CD4-positive, alpha-beta T cell treated with Interleukin-10 for 1 hour (primary cell): Measurements from ENCODE around the gene ADARB2.

Experiments
- DNase-seq: peaks from one replicate; pipeline ENCODE4 v3.0.0-alpha.2; 2020

Gene ADARB2

DNA sequence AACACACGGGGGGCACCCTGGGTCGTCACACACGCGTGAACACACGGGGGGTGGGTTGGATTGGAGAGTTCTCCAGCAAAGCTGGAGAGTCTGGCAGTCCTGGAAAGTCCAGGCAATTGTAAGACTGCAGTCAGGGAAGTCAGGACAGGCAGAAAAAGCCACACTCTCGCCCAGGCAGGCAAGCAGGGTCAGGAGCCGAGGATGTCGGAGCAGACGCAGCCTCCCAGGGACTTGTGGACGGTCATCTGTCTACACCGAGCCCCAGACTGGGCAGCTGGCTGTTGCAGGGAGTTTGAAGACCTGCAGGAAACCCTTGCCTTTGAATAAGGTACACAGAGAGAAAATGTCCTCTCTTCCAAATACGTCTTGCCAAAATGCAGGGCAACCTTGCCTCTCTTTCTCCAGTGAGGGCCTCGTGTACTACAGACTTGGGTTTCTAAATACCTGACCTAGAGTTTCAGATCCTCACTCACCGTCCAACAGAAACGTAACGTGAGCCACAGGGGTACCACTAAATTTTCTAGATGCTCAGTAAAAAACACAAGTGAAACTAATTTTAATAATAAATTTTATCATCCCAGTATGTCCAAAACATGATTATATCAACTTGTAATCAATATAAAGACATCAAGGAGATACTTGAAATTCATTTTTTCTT lies 176.7 kb downstream of the ADARB2 start:
- no peak for DNase-seq

DNA sequence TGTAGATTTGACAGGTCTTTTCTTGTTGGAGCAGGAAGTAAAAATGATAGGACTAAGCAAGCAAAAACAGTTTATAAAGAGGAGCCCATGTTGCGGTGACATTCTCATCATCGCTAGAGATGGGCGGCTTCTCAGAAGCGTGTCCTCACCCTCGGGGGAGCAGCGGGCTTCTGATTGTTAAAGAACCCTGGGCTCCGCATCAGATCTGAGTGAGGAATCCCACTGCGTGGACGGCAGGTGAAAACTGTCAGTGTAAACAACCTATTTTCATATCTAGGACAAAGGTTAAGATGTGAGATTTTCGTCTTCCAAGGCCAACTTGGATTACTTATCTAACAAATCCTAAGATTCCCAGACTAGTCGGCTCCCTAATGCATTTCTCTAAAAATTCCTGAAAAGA lies 177.6 kb downstream of the ADARB2 start:
- no peak for DNase-seq

DNA sequence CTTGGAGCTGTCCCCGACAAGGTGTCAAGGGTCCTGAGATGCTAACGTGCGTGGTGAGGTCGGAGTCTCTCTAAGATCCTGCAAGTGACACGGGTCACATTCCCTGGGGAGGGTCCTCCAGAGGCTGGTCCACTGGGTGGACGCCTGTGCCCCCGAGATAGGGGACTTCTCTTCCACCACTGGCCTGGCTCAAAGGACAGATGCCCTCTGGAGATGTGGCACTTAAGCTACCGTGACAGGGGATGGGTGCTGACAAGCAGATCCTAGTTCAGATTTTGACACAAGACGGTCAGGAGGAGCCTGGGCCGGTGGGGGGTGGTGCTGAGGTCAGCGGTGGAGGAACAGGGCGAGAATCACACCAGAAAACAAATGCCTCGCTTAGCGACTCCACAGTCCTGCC lies 178.0 kb downstream of the ADARB2 start:
- no peak for DNase-seq

DNA sequence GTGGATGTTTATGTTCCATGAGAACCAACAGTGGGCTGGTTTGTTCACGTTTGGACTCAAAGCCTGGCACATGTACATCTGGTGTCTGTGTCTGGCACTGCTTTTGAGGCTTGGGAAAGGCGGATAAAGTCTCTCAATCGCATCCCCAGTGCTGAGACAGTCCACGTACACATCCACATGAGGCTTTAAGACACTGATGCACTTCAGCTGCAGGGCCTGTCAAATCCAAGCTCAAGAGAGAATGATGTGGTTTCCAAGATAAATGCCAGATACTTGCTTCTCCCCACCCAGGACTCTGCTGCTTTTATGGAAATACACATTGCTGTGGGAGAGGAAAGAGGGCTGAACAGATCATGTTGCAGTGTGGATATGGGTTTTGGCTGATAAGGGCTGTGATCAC lies 178.4 kb downstream of the ADARB2 start:
- DNase-seq, result no peak

DNA sequence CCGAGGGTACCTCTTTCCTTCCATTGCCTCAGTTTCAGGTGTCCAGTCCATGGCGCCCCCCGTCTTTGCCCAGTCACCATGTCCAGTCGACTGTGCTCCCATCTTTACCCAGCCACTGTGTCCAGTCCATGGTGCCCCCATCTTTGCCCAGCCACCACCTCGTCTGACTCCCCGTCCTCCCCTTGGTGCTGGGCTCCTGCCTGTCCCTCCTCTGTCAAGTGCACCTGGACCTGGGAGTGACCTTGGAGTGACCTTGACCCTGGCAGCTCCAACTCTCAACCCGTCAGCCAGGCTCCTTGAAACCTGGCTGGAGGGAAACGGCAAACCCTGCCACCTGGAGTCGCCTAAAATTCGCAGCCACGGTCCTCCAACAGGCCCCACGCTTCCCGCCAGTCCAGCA lies 180.2 kb downstream of the ADARB2 start:
- no peak for DNase-seq

DNA sequence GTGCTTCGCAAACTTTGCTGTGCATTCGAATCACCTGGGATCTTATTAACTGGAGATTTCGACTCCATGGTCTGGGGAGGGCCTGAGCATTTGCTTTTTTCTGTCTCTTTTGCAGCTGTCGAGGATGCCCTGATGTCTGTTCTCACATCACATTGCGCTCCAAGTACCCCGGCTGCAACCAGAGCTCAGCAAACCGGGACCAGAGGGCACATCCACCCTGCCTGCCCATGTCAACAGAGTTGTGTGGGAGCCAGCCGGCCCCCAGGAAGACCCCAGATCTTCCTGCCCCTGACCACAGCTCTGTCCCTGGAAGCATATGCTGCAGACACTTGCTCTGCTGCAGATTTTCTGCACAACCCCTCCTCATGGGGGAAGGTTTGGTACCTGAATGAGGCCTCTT lies 180.8 kb downstream of the ADARB2 start:
- no peak for DNase-seq

DNA sequence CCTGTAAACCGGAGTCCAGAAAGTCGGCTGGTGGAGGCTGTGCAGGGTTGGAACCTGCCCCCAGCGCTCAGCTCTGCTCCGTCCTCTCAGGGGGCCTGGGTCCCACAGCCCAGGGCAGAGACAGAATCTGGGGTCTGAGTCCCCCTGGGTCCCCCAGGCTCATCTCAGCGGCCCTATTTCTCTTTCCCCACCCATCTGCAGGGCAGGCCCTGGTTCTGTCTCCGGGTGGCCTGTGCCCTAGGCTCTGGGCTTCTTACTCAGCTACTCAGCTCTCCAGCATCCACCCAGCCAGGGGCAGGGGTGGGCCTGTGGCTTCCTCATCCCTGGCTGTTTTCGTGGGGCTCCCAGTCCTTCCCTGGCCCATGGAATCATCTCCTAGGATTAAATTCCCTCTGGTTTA lies 183.4 kb downstream of the ADARB2 start:
- DNase-seq, result no peak

DNA sequence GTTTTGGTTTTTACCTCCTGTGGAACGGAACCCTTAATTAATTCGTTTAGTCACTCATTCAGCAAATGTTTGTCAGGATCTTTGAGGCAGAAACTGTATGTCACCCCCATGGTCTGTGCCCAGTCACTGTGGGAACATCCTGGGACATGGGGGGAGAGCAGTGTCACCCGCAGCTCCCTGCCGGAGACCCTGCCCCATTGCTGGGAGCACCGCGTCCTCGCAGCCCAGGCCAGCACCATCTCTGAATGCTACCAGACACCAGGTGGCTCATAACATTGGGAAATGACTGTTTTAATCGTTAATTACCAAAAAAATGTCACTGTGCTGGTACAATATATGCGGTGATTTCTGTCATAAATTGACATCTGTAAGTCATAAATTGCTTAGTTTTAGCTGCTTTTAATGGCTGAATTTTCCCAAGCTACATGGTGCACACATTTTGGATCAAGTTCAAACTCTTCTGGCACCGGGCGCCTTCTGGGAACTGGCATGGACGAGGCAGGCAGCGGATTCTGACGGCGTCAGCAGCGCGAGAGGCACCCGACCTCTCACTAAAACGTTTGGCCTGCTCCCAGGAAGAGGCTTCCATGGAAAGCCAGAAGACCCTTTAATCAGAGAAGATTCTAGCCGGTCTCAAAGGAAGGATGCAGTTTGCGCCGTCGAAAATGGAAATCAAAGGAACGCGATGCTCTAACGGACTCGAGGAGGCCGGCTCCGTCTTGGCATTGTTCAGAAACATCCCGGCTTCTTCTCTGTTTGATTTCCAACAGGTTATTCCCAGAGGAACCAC lies 184.2 kb downstream of the ADARB2 start:
- DNase-seq, result no peak

DNA sequence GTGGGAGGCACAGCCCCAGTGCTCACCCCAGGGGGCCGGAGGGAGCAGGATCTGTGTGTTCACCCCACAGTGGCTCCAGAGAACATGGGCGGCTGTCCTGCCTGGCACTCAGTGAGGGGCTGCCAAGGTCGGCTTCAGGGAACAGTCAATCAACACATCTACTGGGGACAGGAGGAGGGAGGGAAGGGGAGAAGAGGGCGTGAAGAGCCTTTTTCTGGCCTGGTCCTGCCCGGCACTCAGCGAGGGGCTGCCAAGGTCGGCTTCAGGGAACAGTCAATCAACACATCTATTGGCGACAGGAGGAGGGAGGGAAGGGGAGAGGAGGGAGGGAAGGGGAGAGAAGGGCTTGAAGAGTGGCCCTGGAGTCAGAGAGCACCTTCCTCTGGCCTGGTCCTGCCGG lies 184.9 kb downstream of the ADARB2 start:
- DNase-seq, result no peak

DNA sequence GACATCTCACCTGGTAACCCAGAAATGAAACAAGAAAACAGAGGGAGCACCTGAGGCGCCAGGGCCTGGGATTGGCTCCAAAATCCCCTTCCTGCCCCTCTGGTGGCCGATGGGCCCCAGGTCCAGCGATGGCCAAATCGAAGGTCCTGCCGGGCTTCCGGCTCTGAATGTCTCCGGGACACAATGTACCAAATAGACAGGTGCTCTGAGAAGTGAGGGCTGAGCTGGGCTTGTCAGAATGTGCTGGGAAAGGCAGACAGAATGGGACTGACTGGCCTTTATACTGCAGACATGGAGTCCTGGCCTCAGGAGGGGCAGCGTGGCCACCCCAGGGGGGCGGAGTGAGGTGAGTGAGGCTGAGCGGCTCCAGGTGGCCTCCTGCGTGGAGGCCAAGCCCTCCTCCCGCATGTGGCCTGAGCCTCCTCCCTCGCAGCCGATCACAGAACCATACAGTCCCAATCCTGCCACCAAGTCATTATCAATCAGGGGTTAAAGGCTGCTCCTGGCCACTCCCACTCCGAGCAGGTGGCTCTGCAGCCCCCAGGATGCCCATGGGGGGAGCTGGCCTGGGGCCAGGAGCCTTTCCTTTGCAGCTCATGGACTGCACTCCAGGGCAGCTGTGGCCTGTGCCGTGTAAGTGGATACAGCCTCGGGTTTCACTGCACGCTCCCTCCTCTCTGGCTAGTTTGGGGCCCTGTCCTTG lies 185.5 kb downstream of the ADARB2 start:
- no peak for DNase-seq

DNA sequence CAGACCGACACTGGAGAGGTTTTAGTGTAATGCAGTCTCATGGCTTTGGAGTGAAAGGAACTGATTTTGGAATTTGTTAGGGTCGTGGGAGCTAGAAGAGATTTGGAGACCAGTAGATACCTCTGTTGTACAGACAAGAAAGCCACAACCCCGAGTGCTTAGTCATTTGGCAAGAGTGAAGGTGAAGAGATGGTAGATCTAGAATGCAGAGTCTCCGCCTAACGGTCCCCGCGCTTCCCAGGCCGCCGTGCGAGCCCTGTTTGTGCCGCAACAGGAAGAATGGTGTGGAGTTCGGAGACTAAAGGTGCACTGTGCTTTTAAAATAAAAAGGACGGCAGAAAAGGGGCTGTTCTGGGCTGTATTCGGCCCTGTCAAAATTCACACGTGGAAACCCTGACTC lies 186.7 kb downstream of the ADARB2 start:
- no peak for DNase-seq

DNA sequence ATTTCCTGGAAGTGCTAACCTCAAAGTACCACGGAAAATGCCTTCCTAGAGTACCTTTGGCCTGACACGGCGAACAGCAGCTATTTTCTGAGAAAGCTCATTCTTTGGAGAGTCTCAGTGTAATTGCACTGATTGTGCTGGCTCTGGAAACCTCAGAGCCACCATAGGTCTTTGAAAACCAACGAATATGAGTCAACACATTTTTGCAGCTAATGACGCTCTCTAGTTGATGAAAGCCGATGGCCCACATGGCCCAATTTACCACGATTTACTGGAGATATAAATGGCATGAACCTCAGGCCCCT lies 187.1 kb downstream of the ADARB2 start:
- no peak for DNase-seq

DNA sequence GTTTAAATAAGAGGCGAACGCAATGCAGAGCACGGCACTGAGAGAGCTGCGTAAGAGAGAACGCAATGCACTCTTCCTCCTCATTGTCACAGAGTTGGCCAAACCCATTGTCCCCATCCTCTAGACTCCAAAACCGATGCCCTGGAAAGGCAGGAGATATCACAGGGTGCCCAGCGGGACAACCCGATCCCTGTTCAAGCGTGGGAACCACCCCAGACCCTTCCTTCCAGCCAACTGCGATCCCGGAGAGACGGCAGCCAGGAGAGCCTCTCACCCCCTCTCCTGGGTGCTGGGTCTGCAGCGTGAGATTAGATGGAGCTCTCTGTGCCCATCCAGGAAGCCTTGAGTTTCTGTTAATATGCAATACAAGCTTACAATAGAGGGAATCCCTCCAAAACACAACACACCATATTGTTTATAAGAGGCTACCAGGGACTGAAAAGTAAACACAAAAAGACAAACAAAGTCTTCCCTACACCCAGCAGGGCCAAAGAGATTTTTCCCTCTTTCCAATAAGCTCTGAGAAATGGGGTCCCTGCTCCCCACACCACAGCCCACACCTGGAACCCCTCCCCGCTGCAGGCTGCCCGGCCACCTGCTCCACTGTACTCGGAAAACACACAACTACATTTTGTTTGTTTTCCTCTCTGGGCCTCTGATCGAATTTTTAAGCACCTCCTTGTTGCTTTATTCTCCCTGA lies 187.6 kb downstream of the ADARB2 start:
- no peak for DNase-seq

DNA sequence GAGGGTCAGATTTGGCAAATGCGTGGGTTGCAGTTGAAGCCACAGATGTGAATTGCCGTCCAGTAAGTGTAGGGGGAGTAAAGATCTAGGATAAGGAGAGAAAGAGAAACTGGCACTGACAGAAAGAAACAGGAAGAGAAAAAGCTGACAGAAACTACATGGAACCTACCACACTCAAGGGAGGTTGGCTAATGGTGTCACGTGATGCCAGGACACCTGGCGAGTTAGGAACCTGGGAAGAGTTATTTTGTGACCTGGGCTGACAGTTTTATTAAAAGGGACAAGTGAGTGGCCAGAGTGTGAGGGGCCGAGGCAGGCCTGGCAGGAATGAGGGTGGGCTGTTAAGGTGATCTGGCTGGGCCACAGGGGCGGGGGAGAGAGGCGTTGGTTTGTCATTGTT lies 188.7 kb downstream of the ADARB2 start:
- no peak for DNase-seq

DNA sequence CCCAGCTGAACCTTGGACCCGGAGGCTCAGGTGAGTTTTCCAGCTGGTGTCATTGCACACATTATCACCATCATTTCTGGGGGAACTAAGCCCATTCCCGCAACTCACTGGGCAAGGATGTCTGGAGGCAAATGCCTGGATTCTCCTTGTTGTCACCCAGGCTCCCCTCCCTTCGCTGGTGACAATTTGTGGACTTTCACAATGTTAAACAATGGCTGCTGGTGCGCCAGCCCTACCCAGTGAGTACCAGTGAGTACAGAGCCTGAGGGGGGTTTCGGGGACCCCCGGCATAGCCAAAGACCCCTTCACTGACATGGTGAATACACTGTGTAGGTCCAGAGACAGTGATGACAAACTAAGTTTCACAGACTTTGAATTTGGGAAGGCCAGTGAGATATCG lies 189.2 kb downstream of the ADARB2 start:
- DNase-seq, result no peak

DNA sequence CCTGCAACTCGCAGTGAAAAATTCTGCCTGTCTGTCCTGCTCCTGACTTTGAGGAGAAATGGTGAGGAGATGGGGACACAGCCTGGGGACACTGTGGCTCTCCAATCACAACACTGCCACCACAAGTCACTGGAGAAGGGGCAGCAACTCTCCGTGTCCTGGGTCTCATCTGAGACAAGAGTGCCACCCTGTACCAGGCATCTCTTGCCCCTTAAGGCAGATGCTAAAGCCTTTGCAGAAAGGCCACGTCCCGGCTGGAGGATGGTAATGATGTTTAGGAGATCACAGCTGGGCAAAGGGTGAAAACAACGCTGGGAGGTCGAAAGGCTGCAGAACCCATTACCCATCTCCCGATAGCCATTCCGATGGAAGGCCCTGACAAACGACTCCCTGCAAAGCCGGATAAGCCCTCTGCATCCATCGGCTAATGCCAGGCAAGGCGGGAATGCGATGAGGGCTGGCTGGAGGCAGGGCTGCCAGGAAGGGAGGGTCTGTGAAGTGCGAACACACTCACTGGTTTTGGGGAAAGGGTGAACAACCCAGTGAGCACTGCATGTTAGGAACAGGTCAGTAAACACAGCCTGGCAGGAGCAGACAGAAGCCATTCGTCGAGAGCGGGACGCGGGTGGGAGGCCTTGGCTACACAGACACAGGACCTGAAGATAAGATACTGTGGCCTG lies 190.8 kb downstream of the ADARB2 start:
- no peak for DNase-seq

DNA sequence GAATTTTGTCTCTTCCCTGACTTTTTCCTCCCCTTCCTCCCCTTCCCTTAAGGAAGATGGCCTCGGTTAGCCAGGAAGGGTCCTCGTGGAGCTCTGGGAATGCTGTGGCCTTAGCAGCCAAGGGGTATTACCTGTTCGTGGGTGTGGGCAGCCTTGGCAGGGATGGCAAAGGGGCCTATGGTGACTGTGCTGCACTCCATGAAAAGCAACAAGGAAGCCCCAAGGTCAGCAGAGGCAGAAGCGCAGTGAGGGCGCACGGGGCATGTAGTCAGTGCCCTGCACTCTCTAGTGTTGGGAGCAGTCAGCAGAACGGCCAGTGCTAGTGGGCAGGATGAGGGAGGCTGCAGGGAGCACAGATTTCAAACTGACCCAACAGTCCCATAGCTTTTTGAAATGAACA lies 191.8 kb downstream of the ADARB2 start:
- DNase-seq, result no peak

DNA sequence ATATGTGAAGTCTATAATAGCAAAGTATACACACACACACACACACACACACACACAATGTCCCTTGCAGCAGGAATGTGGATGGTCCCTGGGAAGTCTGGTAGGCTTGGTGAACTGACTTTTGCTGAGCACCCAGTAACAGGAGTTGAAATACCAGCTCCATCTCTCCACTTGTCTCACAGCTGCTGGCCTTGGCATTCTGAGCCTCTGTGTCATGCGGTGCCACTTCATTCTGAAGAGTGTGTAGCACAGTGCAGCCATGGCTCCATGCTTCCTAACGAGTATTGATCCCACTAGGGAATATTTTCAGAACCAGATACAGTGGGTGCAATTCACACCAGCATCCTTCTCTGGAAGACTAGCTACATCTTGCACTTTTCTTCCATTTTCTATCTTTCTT lies 192.4 kb downstream of the ADARB2 start:
- DNase-seq, result no peak

DNA sequence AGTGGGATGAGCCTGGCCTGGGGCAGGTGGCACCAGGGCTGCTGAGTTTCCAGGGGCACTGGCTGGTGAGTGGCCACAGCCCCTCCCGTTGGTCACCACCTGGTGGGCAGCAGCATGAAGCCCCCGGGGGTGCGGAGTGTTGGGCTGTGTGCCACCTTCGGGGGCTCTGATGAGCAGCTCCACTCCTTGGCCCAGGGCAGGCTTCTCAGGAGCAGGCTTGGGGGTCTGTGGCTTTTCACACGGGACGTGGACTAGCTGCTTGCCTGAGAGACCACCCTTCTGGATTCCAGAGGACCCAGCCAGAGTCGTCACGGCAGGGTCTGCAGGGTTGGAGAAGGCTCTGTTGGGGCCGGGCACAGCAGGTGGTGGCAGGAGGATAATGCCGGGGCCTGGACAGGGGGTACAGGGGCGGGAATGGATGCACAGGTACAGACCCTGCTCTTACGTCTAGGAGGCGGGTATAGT lies 193.1 kb downstream of the ADARB2 start:
- no peak for DNase-seq

DNA sequence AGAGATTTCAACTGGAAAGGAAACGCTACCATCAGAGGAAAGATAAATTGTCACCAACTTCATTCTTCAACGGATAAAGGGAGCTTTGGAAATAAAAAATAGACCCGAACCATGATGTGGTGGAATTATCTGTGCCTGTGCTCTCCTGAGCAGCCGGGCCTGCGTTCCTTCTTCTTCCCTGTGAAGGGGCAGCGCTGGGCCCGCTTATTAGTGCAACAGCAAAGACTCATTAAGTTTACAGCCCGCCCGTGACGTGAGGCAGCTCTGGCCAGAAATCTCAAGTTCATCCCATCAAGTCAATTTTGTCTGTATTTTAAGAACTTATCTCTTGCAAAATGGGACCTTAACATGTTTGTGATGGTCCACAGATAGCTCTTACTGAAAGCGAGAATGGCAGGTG lies 193.7 kb downstream of the ADARB2 start:
- no peak for DNase-seq

DNA sequence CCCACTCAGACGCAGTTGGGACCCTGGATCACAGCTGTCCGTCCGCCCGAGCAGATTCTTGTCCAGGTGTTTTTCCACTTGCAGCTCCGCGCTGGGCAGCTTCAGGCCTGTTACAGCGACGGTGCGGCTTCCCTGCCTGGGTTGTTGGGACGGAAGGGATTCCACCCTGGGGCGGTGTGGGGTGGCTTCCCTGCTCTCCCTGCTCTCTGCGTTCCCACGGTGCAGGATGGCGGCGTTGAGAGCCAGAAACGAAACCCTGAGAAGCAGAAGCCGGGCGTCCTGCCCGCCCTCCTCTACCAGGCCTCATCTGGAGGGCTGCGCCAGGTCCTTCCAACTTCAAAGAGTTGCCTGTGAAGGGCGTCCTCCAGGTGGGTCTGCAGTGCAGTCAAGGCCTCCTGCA lies 194.4 kb downstream of the ADARB2 start:
- DNase-seq, result no peak

DNA sequence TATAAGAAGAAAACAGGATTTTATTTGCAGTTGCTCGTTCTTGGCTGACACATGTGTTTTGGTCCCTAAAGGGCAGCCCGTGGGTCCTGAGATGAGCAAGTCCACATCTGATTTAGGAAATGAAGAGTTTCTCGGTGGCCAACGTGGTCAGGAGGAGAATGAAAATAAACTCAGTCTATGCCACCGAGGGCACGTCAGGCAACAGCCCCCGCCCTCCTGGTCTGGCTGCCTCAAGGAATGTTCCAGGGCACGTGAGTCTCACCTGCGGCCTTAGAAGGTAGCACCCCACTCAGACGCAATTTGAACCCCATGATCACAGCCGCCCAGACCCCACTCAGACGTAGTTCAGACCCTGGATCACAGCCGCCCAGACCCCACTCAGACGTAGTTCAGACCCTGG lies 197.2 kb downstream of the ADARB2 start:
- DNase-seq, result no peak

DNA sequence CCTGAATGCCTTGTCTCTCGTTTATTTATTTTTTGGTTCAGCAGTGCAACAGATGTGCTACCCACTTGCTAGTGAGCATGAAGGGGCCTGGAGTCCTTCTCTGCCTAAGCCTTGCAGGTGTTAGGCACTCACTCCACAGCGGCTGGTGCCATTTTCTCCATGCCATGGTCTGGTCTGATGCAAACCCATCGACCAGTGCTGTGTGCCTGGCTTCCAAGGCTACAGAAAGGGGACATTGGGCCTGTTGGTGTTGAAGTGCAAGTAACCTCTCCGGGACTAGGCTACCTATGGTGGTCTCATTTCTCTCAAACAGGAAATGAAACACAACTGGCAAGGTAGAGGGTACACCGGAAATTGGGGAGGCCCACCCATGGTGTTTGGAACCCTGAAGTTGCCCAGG lies 198.1 kb downstream of the ADARB2 start:
- no peak for DNase-seq
